OCI-LY3 (cell line): ENCODE results near the gene HOXC11.

Source experiments
- H2AFZ ChIP-seq: fragments of 200-600, 300-600 bp; shearing (Covaris generic); 2 replicates; pipeline ENCODE4 v1.6.0; 2014; ENCODE audit warnings: antibody characterized with exemption, low read depth, low read length
- H3K27ac ChIP-seq: fragments of 200-600, 300-600 bp; sonication (generic); 2 replicates; pipeline ENCODE4 v1.5.1; 2014; ENCODE audit warnings: mild to moderate bottlenecking, low read length, moderate library complexity, mixed read lengths
- H3K27me3 ChIP-seq: fragments of 200-600, 300-600 bp; sonication (generic); 2 replicates; pipeline ENCODE4 v1.6.1; 2014; ENCODE audit warnings: low read depth, low read length, mixed read lengths
- H3K36me3 ChIP-seq: fragments of 200-600, 300-600 bp; sonication (generic); replicated peaks from 2 replicates; pipeline ENCODE3; 2014; ENCODE audit warnings: low read depth, low read length, mixed read lengths
- H3K4me1 ChIP-seq: fragments of 300-600, 200-600 bp; sonication (generic); 2 replicates; pipeline ENCODE4 v1.6.1; 2014; ENCODE audit warnings: low read length, mixed read lengths
- H3K4me2 ChIP-seq: fragments of 200-600, 300-600 bp; sonication (generic); 2 replicates; pipeline ENCODE4 v1.6.1; 2014; ENCODE audit warnings: low read length, mixed read lengths
- H3K4me3 ChIP-seq: fragments of 300-600, 200-600 bp; sonication (generic); 2 replicates; pipeline ENCODE4 v1.5.1; 2014; ENCODE audit warnings: antibody characterized with exemption, mild to moderate bottlenecking, low read length, moderate library complexity
- H3K79me2 ChIP-seq: fragments of 300-600, 200-600 bp; shearing (Covaris generic); 2 replicates; pipeline ENCODE4 v1.6.1; 2014; ENCODE audit warnings: mild to moderate bottlenecking, low read length, mixed read lengths
- H3K9ac ChIP-seq: fragments of 300-600, 200-600 bp; shearing (Covaris generic); 2 replicates; pipeline ENCODE4 v1.6.0; 2014; ENCODE audit warnings: mild to moderate bottlenecking, low read length, moderate library complexity
- H3K9me3 ChIP-seq: fragments of 200-600, 300-600 bp; shearing (Covaris generic); 2 replicates; pipeline ENCODE4 v1.6.1; 2014; ENCODE audit warnings: low read length, mixed read lengths; ENCODE audit not compliant: insufficient read depth
- H4K20me1 ChIP-seq: fragments of 200-600, 300-600 bp; sonication (generic); 2 replicates; pipeline ENCODE4 v1.6.1; 2016; ENCODE audit warnings: low read length, mixed read lengths; ENCODE audit not compliant: insufficient read depth
- EZH2phosphoT487 ChIP-seq: fragments of 200-600 bp; shearing (Covaris generic); IDR thresholded peaks from 2 replicates; pipeline ENCODE4 v1.6.1; 2018; ENCODE audit warnings: antibody characterized with exemption, mixed run types, low read depth
- TF ChIP-seq, protein P1 (sequence below): fragments of 200-600, 300-600 bp; sonication (generic); IDR thresholded peaks from 2 replicates; pipeline ENCODE4 v1.5.1; 2014; ENCODE audit warnings: antibody characterized with exemption, low read length, low read depth

The HOXC11 gene

GRCh38 chr12:53972722-53973235, at the start of gene HOXC11:
Gene HOXC11, plus strand, starts transcription at chr12:53973126. Its CDS starts 116 bp downstream, at chr12:53973242.
- H3K4me1 ChIP-seq: 0 out of 2 replicates have a peak, but pooled peaks cover 2% of the 10 kb centered on the region
- no peak within 1 kb of the TSS for H3K4me3 ChIP-seq
- no peaks in the 10 kb centered on the region for H4K20me1 ChIP-seq
- no peaks in the 10 kb centered on the region for H3K79me2 ChIP-seq
- no peak within 1 kb of the TSS for H2AFZ ChIP-seq
- no peaks in the 10 kb centered on the region for H3K9me3 ChIP-seq
- no peaks in the 10 kb centered on the region for H3K36me3 ChIP-seq
- H3K27ac ChIP-seq: no peak within 1 kb of the TSS
- no peak within 1 kb of the TSS for H3K4me2 ChIP-seq
- peaks cover 20% of the 10 kb centered on the region; the same call in 1 of the 2 replicates for H3K27me3 ChIP-seq
- no peak for TF ChIP-seq EZH2phosphoT487
- TF ChIP-seq, protein P1, sequence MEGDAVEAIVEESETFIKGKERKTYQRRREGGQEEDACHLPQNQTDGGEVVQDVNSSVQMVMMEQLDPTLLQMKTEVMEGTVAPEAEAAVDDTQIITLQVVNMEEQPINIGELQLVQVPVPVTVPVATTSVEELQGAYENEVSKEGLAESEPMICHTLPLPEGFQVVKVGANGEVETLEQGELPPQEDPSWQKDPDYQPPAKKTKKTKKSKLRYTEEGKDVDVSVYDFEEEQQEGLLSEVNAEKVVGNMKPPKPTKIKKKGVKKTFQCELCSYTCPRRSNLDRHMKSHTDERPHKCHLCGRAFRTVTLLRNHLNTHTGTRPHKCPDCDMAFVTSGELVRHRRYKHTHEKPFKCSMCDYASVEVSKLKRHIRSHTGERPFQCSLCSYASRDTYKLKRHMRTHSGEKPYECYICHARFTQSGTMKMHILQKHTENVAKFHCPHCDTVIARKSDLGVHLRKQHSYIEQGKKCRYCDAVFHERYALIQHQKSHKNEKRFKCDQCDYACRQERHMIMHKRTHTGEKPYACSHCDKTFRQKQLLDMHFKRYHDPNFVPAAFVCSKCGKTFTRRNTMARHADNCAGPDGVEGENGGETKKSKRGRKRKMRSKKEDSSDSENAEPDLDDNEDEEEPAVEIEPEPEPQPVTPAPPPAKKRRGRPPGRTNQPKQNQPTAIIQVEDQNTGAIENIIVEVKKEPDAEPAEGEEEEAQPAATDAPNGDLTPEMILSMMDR: no peak
- no peak within 1 kb of the TSS for H3K9ac ChIP-seq

- H3K4me1 ChIP-seq: no peaks in the 10 kb centered on the region
- no peak overlapping the region for H3K27ac ChIP-seq
- no peaks in the 10 kb centered on the region for H3K79me2 ChIP-seq
- H3K9ac ChIP-seq: no peak overlapping the region
- no peak for TF ChIP-seq EZH2phosphoT487
- H3K9me3 ChIP-seq: no peaks in the 10 kb centered on the region
- H2AFZ ChIP-seq: no peak overlapping the region
- H3K27me3 ChIP-seq: peaks cover 58% of the 10 kb centered on the region
- no peaks in the 10 kb centered on the region for H4K20me1 ChIP-seq
- no peak overlapping the region for H3K4me3 ChIP-seq
- H3K4me2 ChIP-seq: no peak overlapping the region
- H3K36me3 ChIP-seq: no peaks in the 10 kb centered on the region
Measured at GRCh38 chr12:53924521-53925405, 48.2 kb upstream of the HOXC11 start.

GRCh38 chr12:53927220-53928029, 45.5 kb upstream of the HOXC11 start:
- no peaks in the 10 kb centered on the region for H4K20me1 ChIP-seq
- no peak overlapping the region for H3K9ac ChIP-seq
- no peak overlapping the region for H3K27ac ChIP-seq
- no peak overlapping the region for H3K4me2 ChIP-seq
- TF ChIP-seq, protein P1: no peak
- no peak for TF ChIP-seq EZH2phosphoT487
- H3K79me2 ChIP-seq: no peaks in the 10 kb centered on the region
- H3K4me1 ChIP-seq: no peaks in the 10 kb centered on the region
- H3K9me3 ChIP-seq: no peaks in the 10 kb centered on the region
- peaks cover 62% of the 10 kb centered on the region for H3K27me3 ChIP-seq
- H2AFZ ChIP-seq: no peak overlapping the region
- no peaks in the 10 kb centered on the region for H3K36me3 ChIP-seq
- H3K4me3 ChIP-seq: no peak overlapping the region

GRCh38 chr12:53928054-53928835, 44.7 kb upstream of the HOXC11 start:
- Histone ChIP-seq H3K79me2 (no peaks in the 10 kb centered on the region), H3K9ac (no peak overlapping the region), H3K27ac (no peak overlapping the region), H2AFZ (no peak overlapping the region), H3K4me2 (no peak overlapping the region), H4K20me1 (no peaks in the 10 kb centered on the region), H3K4me1 (no peaks in the 10 kb centered on the region), H3K27me3 (peaks cover 55% of the 10 kb centered on the region), H3K36me3 (no peaks in the 10 kb centered on the region), H3K4me3 (no peak overlapping the region), H3K9me3 (no peaks in the 10 kb centered on the region)
- TF ChIP-seq, protein P1: no peak
- no peak for TF ChIP-seq EZH2phosphoT487
